Vagina (tissue), 2 donors: ENCODE measurements around the gene TBC1D22A. TPM values are rescaled to one million over a fixed set of nuclear protein-coding genes. Genes with fewer than 3 reads are reported as not detected.

Source experiments
- DNase-seq, 2 donors: peaks; one replicate each; pipeline ENCODE4 v3.0.0-alpha.2; 2017; ENCODE audit errors: extremely low spot score in 2 of 2
- H3K27ac ChIP-seq: fragments of 200-600 bp; sonication (generic); one replicate; pipeline ENCODE4 v1.5.1; 2019
- H3K27me3 ChIP-seq: fragments of 200-600 bp; sonication (generic); one replicate; pipeline ENCODE4 v1.5.1; 2019
- H3K36me3 ChIP-seq, 2 donors: fragments of 200-600 bp; sonication (generic); one replicate each; pipeline ENCODE4 v1.5.1; 2017 to 2019
- H3K4me1 ChIP-seq: fragments of 200-600 bp; sonication (generic); one replicate; pipeline ENCODE4 v1.5.1; 2019
- H3K4me3 ChIP-seq, 2 donors: fragments of 200-600 bp; sonication (generic); 1 replicate in 1 of 2; 2 replicates in 1 of 2; pipeline ENCODE4 v1.5.1; 2016 to 2019
- H3K9me3 ChIP-seq: fragments of 200-600 bp; sonication (generic); one replicate; pipeline ENCODE4 v1.5.1; 2019
- CTCF ChIP-seq, 3 experiments: fragments of 450-650 bp in 2 of 3; fragments of 200-600 bp in 1 of 3; sonication (generic) in 1 of 3; IDR thresholded peaks; one replicate each; pipeline ENCODE4 v1.5.1; 2017 to 2019; ENCODE audit warnings: antibody characterized with exemption in 3 of 3, mild to moderate bottlenecking in 2 of 3, moderate library complexity in 2 of 3
- POLR2A ChIP-seq, 2 donors: fragments of 450-650 bp; IDR thresholded peaks; one replicate each; pipeline ENCODE4 v1.6.1; 2017; ENCODE audit warnings: antibody characterized with exemption in 2 of 2, mild to moderate bottlenecking in 2 of 2, moderate library complexity in 2 of 2
- POLR2AphosphoS5 ChIP-seq, 2 donors: sonication (generic); formaldehyde crosslinking; IDR thresholded peaks; one replicate each; pipeline ENCODE4 v1.9.0; 2017; ENCODE audit warnings: antibody characterized with exemption in 2 of 2, mild to moderate bottlenecking in 2 of 2, low read depth in 1 of 2; ENCODE audit not compliant: insufficient read depth in 1 of 2
- intact Hi-C: fragments of 100-400 bp; cut with DNase I; formaldehyde crosslinking; loops from one replicate; pipeline ENCODE4 v1.15.1; 2023
- total RNA-seq: library from RNA; depleted of rRNA; stranded (reverse); fragments of >200 nt; gene quantifications from one replicate; pipeline ENCODE4 v1.2.3, GENCODE V29; 2016

Gene TBC1D22A
- total RNA-seq, 1 donor from 2014 or later: 38.3 TPM

GRCh38 chr22:47155912-47156311 is 393.5 kb downstream of the TBC1D22A start:
- Histone ChIP-seq H3K9me3 (no peaks in the 10 kb centered on the region), H3K36me3 (no peaks in the 10 kb centered on the region), H3K4me1 (peaks cover 16% of the 10 kb centered on the region), H3K27me3 (no peaks in the 10 kb centered on the region), H3K27ac (no peak overlapping the region), H3K4me3 (no peak overlapping the region)
- no peak for DNase-seq
- TF ChIP-seq POLR2A (IDR thresholded peaks at IDR 0.05) (no peak), POLR2AphosphoS5 (IDR thresholded peaks at IDR 0.05; ENCODE audit: insufficient read depth in 1 of 2, low read depth in 1 of 2) (no peak), CTCF (IDR thresholded peaks at IDR 0.05) (no peak)
- intact Hi-C loops: no loop called here

GRCh38 chr22:47156352-47157092 is 394.1 kb downstream of the TBC1D22A start:
- H3K4me3 ChIP-seq: no peak overlapping the region
- peaks cover 16% of the 10 kb centered on the region for H3K4me1 ChIP-seq
- H3K27ac ChIP-seq: no peak overlapping the region
- intact Hi-C loops: no loop called here
- DNase-seq: no peak
- TF ChIP-seq POLR2AphosphoS5 (IDR thresholded peaks at IDR 0.05; ENCODE audit: insufficient read depth in 1 of 2, low read depth in 1 of 2) (no peak), POLR2A (IDR thresholded peaks at IDR 0.05) (no peak), CTCF (IDR thresholded peaks at IDR 0.05) (no peak)
- no peaks in the 10 kb centered on the region for H3K36me3 ChIP-seq
- H3K27me3 ChIP-seq: no peaks in the 10 kb centered on the region
- H3K9me3 ChIP-seq: no peaks in the 10 kb centered on the region

GRCh38 chr22:47157093-47157420 is 394.6 kb downstream of the TBC1D22A start:
- H3K4me3 ChIP-seq: no peak overlapping the region
- H3K27me3 ChIP-seq: no peaks in the 10 kb centered on the region
- H3K36me3 ChIP-seq: no peaks in the 10 kb centered on the region
- DNase-seq: no peak
- no peak for TF ChIP-seq CTCF (IDR thresholded peaks at IDR 0.05)
- no peak for TF ChIP-seq POLR2A (IDR thresholded peaks at IDR 0.05)
- no peak for TF ChIP-seq POLR2AphosphoS5 (IDR thresholded peaks at IDR 0.05; ENCODE audit: insufficient read depth in 1 of 2, low read depth in 1 of 2)
- no peaks in the 10 kb centered on the region for H3K9me3 ChIP-seq
- H3K27ac ChIP-seq: no peak overlapping the region
- H3K4me1 ChIP-seq: peaks cover 16% of the 10 kb centered on the region
- intact Hi-C loops: no loop called here

- TF ChIP-seq POLR2A (IDR thresholded peaks at IDR 0.05) (no peak), CTCF (IDR thresholded peaks at IDR 0.05) (no peak)
- H3K36me3 ChIP-seq: no peaks in the 10 kb centered on the region
- no peaks in the 10 kb centered on the region for H3K27me3 ChIP-seq
- no peaks in the 10 kb centered on the region for H3K9me3 ChIP-seq
- DNase-seq: no peak
- H3K27ac ChIP-seq: no peak overlapping the region
- intact Hi-C loops: no loop called here
- no peak overlapping the region for H3K4me3 ChIP-seq
- H3K4me1 ChIP-seq: peaks cover 16% of the 10 kb centered on the region
These were observed 395.2 kb downstream of the TBC1D22A start for GRCh38 chr22:47157486-47158270.

- Histone ChIP-seq H3K27ac (no peak overlapping the region), H3K4me3 (no peak overlapping the region), H3K4me1 (peaks cover 16% of the 10 kb centered on the region), H3K9me3 (no peaks in the 10 kb centered on the region), H3K27me3 (no peaks in the 10 kb centered on the region), H3K36me3 (no peaks in the 10 kb centered on the region)
- no peak for TF ChIP-seq CTCF (IDR thresholded peaks at IDR 0.05)
- TF ChIP-seq POLR2AphosphoS5 (IDR thresholded peaks at IDR 0.05; ENCODE audit: insufficient read depth in 1 of 2, low read depth in 1 of 2): no peak
- no peak for TF ChIP-seq POLR2A (IDR thresholded peaks at IDR 0.05)
- intact Hi-C loops: no loop called here
- DNase-seq: no peak
These were observed 396.0 kb downstream of the TBC1D22A start for GRCh38 chr22:47158457-47158856.
